ENCODE measurements around the gene KRTAP10-6. TPM values are rescaled to one million over a fixed set of nuclear protein-coding genes. Genes with fewer than 3 reads are reported as not detected.
"Not testable (repeated sequence)": the region's sequence is repeated elsewhere in the genome, so short reads cannot be mapped to it uniquely, and the experiment has no call there.

The KRTAP10-6 gene
- total RNA-seq, 3 donors from 2014 or later: not detected

DNA sequence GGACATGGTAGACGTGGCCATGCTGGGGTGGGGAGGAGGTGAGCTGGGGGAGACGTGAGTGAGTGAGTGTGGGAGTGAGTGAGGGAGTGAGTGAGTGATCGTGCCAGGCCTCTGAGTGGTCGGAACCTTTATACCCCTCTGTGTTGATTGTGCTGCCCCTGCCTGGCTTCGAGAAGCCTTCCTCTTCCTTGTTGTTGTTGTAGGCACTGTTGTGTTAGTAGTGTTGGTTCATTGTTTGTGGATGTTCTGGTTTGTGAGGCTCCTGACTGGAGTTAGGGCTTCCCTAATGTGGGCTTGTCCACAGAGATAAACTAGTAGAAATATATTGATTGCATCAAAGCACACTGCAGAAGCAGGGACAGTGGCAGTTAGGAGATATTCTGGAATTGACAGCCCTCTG is 33.6 kb downstream of the KRTAP10-6 start, which contains the start of gene KRTAP10-3:
Gene KRTAP10-3, minus strand, starts transcription at position 101 of the 400 bp plus-strand sequence. Its CDS starts 80 bp downstream, at position 21.
- no peak for DNase-seq
- Histone ChIP-seq H3K36me3 (ENCODE audit: low read depth) (no peaks in the 10 kb centered on the region), H3K9me3 (no peaks in the 10 kb centered on the region), H3K4me3 (no peak within 1 kb of the TSS), H3K4me1 (ENCODE audit: low read depth) (no peaks in the 10 kb centered on the region)
- TF ChIP-seq CTCF (IDR thresholded peaks at IDR 0.05): no peak
- ATAC-seq: no peak
- intact Hi-C loops (cut with DNase I, micrococcal nuclease): no loop called here

DNA sequence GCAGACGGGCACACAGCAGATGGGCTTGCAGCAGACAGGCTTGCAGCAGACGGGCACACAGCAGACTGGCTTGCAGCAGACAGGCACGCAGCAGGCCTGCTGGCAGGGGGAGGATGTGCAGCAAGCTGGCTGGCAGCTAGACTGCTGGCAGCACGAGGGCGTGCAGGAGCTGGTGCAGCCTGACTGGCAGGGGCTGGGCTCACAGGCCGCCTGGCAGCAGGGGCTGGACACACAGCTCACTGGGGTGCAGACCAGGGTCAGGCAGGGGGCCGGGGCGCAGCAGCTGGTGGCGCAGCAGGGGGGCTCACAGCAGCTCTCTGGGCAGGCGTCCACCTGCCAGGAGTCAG is 34.0 kb downstream of the KRTAP10-6 start:
- H3K4me1 ChIP-seq (ENCODE audit: low read depth); H3K9me3 ChIP-seq; H3K4me3 ChIP-seq; intact Hi-C loops (cut with DNase I, micrococcal nuclease); ATAC-seq; H3K36me3 ChIP-seq (ENCODE audit: low read depth); DNase-seq: not testable (repeated sequence)

- DNase-seq (no peak), ATAC-seq (no peak)
- Histone ChIP-seq H3K9me3 (no peaks in the 10 kb centered on the region), H3K4me1 (ENCODE audit: low read depth) (no peaks in the 10 kb centered on the region), H3K4me3 (no peak overlapping the region), H3K36me3 (ENCODE audit: low read depth) (no peaks in the 10 kb centered on the region)
- no peak for TF ChIP-seq CTCF (IDR thresholded peaks at IDR 0.05)
- intact Hi-C loops (cut with DNase I, micrococcal nuclease): no loop called here
Observed at GRCh38 chr21:44557491-44558328, 34.6 kb downstream of the KRTAP10-6 start.

DNA sequence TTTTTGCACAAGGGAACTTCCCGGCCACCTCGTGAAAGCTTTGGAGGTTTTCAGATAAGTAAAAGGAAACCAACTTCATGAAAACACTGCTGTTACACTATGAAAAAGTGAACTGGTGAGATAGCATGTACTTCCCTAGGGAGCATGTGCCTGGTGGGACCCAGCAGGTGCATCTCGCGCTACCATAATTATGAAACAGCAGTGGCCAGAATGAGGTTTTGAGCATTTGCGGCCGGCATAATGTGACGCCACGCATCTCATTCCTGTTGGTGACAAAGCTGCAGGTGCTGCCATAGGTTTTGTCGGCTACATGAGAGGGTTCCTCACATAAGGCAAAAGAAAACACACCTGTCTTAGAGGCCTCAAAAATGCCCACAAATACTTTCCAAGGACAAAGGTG is 35.4 kb downstream of the KRTAP10-6 start:
- DNase-seq (no peak), ATAC-seq (no peak)
- intact Hi-C loops (cut with DNase I, micrococcal nuclease): no loop called here
- TF ChIP-seq CTCF (IDR thresholded peaks at IDR 0.05): no peak
- Histone ChIP-seq H3K9me3 (no peaks in the 10 kb centered on the region), H3K4me1 (ENCODE audit: low read depth) (no peaks in the 10 kb centered on the region), H3K4me3 (no peak overlapping the region), H3K36me3 (ENCODE audit: low read depth) (no peaks in the 10 kb centered on the region)

- DNase-seq (no peak), ATAC-seq (no peak)
- Histone ChIP-seq H3K9me3 (no peaks in the 10 kb centered on the region), H3K36me3 (ENCODE audit: low read depth) (no peaks in the 10 kb centered on the region), H3K4me3 (no peak overlapping the region), H3K4me1 (ENCODE audit: low read depth) (no peaks in the 10 kb centered on the region)
- intact Hi-C loops (cut with DNase I, micrococcal nuclease): no loop called here
- TF ChIP-seq CTCF (IDR thresholded peaks at IDR 0.05): no peak
Observed at GRCh38 chr21:44555200-44555875, 37.0 kb downstream of the KRTAP10-6 start.

GRCh38 chr21:44552681-44553080 is 39.6 kb downstream of the KRTAP10-6 start:
- no peaks in the 10 kb centered on the region for H3K4me1 ChIP-seq (ENCODE audit: low read depth)
- TF ChIP-seq CTCF (IDR thresholded peaks at IDR 0.05): no peak
- ATAC-seq (no peak), DNase-seq (no peak)
- intact Hi-C loops (cut with DNase I, micrococcal nuclease): no loop called here
- no peaks in the 10 kb centered on the region for H3K36me3 ChIP-seq (ENCODE audit: low read depth)
- H3K4me3 ChIP-seq: no peak overlapping the region
- H3K9me3 ChIP-seq: no peaks in the 10 kb centered on the region

Measured in mucosa of descending colon (tissue), 3 donors.